HepG2 (cell line): ENCODE results near the gene NOL12. TPM values are rescaled to one million over a fixed set of nuclear protein-coding genes. Genes with fewer than 3 reads are reported as not detected.

Source experiments
- AGO1 ChIP-seq: fragments of 200-400 bp; formaldehyde crosslinking; IDR thresholded peaks from 2 replicates; pipeline ENCODE4 v1.6.1; 2017; ENCODE audit warnings: mild to moderate bottlenecking, low read depth, low read length, moderate library complexity; ENCODE audit not compliant: poor library complexity, severe bottlenecking
- BRD4 ChIP-seq: sonication (generic); formaldehyde crosslinking; IDR thresholded peaks from 2 replicates; pipeline ENCODE4 v1.4.0; 2020; ENCODE audit warnings: missing genetic modification reagents
- ELF3 ChIP-seq: IDR thresholded peaks from 2 replicates; pipeline ENCODE4 v1.6.1; 2016; ENCODE audit warnings: missing genetic modification reagents, missing compliant biosample characterization
- HCFC1 ChIP-seq: fragments of 150-350 bp; IDR thresholded peaks from 2 replicates; pipeline ENCODE4 v1.6.1; 2014; ENCODE audit warnings: low read depth, low read length
- JARID2 ChIP-seq: sonication (generic); formaldehyde crosslinking; IDR thresholded peaks from 2 replicates; pipeline ENCODE4 v1.8.1; 2023; ENCODE audit warnings: missing genetic modification reagents, inconsistent platforms; ENCODE audit not compliant: insufficient replicate concordance
- MAFF ChIP-seq: IDR thresholded peaks from 2 replicates; pipeline ENCODE4 v1.6.1; 2011; ENCODE audit warnings: low read depth, low read length, improper control_type of control experiment
- MAFK ChIP-seq, 2 experiments: IDR thresholded peaks in 1 of 2; conservative IDR thresholded peaks in 1 of 2; 2 replicates each; pipeline ENCODE4 v1.6.1; 2011; ENCODE audit warnings: improper control_type of control experiment in 2 of 2, low read length in 2 of 2
- NFE2L2 ChIP-seq: fragments of 150-350 bp; IDR thresholded peaks from 2 replicates; pipeline ENCODE4 v1.6.1; 2014; ENCODE audit warnings: low read length
- REPIN1 ChIP-seq: sonication (generic); formaldehyde crosslinking; IDR thresholded peaks from 2 replicates; pipeline ENCODE4 v1.8.0; 2022; ENCODE audit warnings: missing genetic modification reagents, low read depth, mild to moderate bottlenecking, borderline replicate concordance
- SSRP1 ChIP-seq: IDR thresholded peaks from 2 replicates; pipeline ENCODE4 v1.6.1; 2016; ENCODE audit warnings: control low read depth
- TOPORS ChIP-seq: sonication (generic); formaldehyde crosslinking; IDR thresholded peaks from 2 replicates; pipeline ENCODE4 v1.8.0; 2023; ENCODE audit warnings: mild to moderate bottlenecking, missing genetic modification reagents
- ZNF20 ChIP-seq: sonication (generic); formaldehyde crosslinking; IDR thresholded peaks from 2 replicates; pipeline ENCODE4 v1.4.0; 2020; ENCODE audit warnings: mild to moderate bottlenecking, moderate library complexity, missing genetic modification reagents
- ZNF34 ChIP-seq: sonication (generic); formaldehyde crosslinking; IDR thresholded peaks from 2 replicates; pipeline ENCODE4 v1.4.0; 2020; ENCODE audit warnings: mild to moderate bottlenecking, missing genetic modification reagents, borderline replicate concordance
- ZNF432 ChIP-seq: sonication (generic); formaldehyde crosslinking; IDR thresholded peaks from 2 replicates; pipeline ENCODE4 v1.5.0; 2020; ENCODE audit warnings: missing genetic modification reagents, mild to moderate bottlenecking, borderline replicate concordance
- ZZZ3 ChIP-seq: sonication (generic); formaldehyde crosslinking; IDR thresholded peaks from 2 replicates; pipeline ENCODE4 v1.4.0; 2020; ENCODE audit warnings: missing genetic modification reagents, mild to moderate bottlenecking, borderline replicate concordance
- polyA plus RNA-seq, 8 experiments: library from polyadenylated mRNA; depleted of rRNA in 3 of 8; stranded (reverse) in 7 of 8; unstranded in 1 of 8; fragments of >200 nt; fragmentation: Illumina TruSeq in 4 of 8; extraction: Trizol in 4 of 8; gene quantifications; 2 replicates each; pipeline versions ENCODE4 v1.2.1 to v1.2.3, GENCODE V29; 2011 to 2016; ENCODE audit warnings: low read depth in 4 of 8, missing spikeins in 1 of 8, mixed read lengths in 1 of 8; ENCODE audit not compliant: insufficient read depth in 1 of 8
- total RNA-seq, 5 experiments: library from RNA; depleted of rRNA; stranded (reverse); fragments of >200 nt; fragmentation: Illumina TruSeq; extraction: Trizol; gene quantifications; 2 replicates each; pipeline ENCODE4 v1.2.3, GENCODE V29; 2016; ENCODE audit warnings: low read depth in 1 of 5
- TF ChIP-seq, protein P1 (sequence below): sonication (generic); formaldehyde crosslinking; IDR thresholded peaks from 2 replicates; pipeline ENCODE4 v1.5.1; 2020; ENCODE audit warnings: missing genetic modification reagents, mild to moderate bottlenecking, borderline replicate concordance
- TF ChIP-seq, protein P2 (sequence below): sonication (generic); formaldehyde crosslinking; IDR thresholded peaks from 2 replicates; pipeline ENCODE4 v1.4.0; 2020; ENCODE audit warnings: missing genetic modification reagents, mild to moderate bottlenecking, borderline replicate concordance
- TF ChIP-seq, protein P3 (sequence below): sonication (generic); formaldehyde crosslinking; IDR thresholded peaks from 2 replicates; pipeline ENCODE4 v1.9.0; 2022; ENCODE audit warnings: low read depth, missing genetic modification reagents
- TF ChIP-seq, protein P4 (sequence below): sonication (generic); formaldehyde crosslinking; conservative IDR thresholded peaks from 2 replicates; pipeline ENCODE4 v1.4.0; 2020; ENCODE audit warnings: missing genetic modification reagents

The NOL12 gene
- total and polyA plus RNA-seq, 2 of the 13 experiments (the other 11 are each of a cell fraction or from before 2014, with no cell fraction given): 14.3 to 31.4 TPM

DNA sequence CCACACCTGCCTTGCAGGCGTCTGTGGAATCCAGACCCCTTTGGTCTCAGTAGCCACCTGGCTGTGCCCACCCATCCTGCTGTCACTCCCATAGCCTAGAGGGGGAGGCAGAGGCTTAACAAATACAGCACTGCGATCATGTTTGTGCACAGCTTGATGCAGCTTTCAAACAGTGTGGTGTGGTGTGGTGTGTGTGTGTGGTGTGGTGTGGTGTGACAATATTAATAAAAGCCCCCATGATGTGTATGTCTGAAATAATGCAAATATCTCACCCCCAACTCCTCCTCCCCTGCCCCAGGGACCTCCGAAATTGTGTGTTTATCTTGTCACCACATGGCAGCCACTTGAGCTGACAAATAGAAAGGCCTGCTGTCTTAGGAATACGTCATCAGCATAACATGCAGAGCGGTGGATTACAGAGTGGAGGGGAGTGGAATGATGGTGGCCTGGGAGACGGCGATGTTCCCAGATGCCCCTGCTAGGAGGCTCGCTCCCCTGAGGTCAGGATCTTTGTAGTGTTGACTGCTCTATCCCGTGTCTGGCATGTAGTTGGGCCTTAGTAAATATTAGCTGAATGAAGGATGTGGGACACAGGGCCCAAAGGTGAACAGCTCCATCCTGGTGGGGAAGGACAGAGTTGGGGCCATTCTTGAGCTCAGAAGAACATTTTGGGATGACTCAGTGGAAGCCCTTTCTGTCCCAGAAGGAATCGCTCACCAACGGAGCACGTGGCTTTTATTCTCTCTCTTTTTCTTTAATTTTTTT is 24.8 kb upstream of the NOL12 start (continued):
- TF ChIP-seq MAFK (conservative IDR thresholded peaks at IDR 0.05 in 1 of 2, IDR thresholded peaks at IDR 0.05 in 1 of 2; ENCODE audit: low read length in 2 of 2) (no peak), ZNF34 (no peak), ZZZ3 (CRISPR knock-in tag) (no peak), BRD4 (no peak), MAFF (no peak), NFE2L2 (no peak), ELF3 (CRISPR knock-in tag) (no peak; the same call in 1 of the 2 replicates), JARID2 (CRISPR knock-in tag) (no peak), REPIN1 (no peak), SSRP1 (peak; percentile 52; the same call in 1 of the 2 replicates), TOPORS (no peak), ZNF432 (no peak), HCFC1 (no peak), AGO1 (no peak), ZNF20 (CRISPR knock-in tag) (no peak)
- TF ChIP-seq, protein P1, sequence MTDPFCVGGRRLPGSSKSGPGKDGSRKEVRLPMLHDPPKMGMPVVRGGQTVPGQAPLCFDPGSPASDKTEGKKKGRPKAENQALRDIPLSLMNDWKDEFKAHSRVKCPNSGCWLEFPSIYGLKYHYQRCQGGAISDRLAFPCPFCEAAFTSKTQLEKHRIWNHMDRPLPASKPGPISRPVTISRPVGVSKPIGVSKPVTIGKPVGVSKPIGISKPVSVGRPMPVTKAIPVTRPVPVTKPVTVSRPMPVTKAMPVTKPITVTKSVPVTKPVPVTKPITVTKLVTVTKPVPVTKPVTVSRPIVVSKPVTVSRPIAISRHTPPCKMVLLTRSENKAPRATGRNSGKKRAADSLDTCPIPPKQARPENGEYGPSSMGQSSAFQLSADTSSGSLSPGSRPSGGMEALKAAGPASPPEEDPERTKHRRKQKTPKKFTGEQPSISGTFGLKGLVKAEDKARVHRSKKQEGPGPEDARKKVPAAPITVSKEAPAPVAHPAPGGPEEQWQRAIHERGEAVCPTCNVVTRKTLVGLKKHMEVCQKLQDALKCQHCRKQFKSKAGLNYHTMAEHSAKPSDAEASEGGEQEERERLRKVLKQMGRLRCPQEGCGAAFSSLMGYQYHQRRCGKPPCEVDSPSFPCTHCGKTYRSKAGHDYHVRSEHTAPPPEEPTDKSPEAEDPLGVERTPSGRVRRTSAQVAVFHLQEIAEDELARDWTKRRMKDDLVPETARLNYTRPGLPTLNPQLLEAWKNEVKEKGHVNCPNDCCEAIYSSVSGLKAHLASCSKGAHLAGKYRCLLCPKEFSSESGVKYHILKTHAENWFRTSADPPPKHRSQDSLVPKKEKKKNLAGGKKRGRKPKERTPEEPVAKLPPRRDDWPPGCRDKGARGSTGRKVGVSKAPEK (CRISPR knock-in tag): no peak
- TF ChIP-seq, protein P2, sequence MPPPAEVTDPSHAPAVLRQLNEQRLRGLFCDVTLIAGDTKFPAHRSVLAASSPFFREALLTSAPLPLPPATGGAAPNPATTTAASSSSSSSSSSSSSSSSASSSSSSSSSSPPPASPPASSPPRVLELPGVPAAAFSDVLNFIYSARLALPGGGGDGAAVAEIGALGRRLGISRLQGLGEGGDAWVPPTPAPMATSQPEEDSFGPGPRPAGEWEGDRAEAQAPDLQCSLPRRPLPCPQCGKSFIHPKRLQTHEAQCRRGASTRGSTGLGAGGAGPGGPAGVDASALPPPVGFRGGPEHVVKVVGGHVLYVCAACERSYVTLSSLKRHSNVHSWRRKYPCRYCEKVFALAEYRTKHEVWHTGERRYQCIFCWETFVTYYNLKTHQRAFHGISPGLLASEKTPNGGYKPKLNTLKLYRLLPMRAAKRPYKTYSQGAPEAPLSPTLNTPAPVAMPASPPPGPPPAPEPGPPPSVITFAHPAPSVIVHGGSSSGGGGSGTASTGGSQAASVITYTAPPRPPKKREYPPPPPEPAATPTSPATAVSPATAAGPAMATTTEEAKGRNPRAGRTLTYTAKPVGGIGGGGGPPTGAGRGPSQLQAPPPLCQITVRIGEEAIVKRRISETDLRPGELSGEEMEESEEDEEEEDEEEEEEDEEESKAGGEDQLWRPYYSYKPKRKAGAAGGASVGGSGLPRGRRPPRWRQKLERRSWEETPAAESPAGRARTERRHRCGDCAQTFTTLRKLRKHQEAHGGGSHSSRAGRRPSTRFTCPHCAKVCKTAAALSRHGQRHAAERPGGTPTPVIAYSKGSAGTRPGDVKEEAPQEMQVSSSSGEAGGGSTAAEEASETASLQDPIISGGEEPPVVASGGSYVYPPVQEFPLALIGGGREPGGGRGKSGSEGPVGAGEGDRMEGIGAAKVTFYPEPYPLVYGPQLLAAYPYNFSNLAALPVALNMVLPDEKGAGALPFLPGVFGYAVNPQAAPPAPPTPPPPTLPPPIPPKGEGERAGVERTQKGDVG (CRISPR knock-in tag): peak; percentile 66; the same call in 1 of the 2 replicates
- TF ChIP-seq, protein P3, sequence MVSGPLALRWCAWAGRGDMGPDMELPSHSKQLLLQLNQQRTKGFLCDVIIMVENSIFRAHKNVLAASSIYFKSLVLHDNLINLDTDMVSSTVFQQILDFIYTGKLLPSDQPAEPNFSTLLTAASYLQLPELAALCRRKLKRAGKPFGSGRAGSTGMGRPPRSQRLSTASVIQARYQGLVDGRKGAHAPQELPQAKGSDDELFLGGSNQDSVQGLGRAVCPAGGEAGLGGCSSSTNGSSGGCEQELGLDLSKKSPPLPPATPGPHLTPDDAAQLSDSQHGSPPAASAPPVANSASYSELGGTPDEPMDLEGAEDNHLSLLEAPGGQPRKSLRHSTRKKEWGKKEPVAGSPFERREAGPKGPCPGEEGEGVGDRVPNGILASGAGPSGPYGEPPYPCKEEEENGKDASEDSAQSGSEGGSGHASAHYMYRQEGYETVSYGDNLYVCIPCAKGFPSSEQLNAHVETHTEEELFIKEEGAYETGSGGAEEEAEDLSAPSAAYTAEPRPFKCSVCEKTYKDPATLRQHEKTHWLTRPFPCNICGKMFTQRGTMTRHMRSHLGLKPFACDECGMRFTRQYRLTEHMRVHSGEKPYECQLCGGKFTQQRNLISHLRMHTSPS (CRISPR knock-in tag): 0 out of 2 replicates have a peak, but pooled peaks have one; percentile 22
- TF ChIP-seq, protein P4, sequence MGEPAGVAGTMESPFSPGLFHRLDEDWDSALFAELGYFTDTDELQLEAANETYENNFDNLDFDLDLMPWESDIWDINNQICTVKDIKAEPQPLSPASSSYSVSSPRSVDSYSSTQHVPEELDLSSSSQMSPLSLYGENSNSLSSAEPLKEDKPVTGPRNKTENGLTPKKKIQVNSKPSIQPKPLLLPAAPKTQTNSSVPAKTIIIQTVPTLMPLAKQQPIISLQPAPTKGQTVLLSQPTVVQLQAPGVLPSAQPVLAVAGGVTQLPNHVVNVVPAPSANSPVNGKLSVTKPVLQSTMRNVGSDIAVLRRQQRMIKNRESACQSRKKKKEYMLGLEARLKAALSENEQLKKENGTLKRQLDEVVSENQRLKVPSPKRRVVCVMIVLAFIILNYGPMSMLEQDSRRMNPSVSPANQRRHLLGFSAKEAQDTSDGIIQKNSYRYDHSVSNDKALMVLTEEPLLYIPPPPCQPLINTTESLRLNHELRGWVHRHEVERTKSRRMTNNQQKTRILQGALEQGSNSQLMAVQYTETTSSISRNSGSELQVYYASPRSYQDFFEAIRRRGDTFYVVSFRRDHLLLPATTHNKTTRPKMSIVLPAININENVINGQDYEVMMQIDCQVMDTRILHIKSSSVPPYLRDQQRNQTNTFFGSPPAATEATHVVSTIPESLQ: no peak
